Measurements from ENCODE around the gene LRRC61.

The LRRC61 gene

DNA sequence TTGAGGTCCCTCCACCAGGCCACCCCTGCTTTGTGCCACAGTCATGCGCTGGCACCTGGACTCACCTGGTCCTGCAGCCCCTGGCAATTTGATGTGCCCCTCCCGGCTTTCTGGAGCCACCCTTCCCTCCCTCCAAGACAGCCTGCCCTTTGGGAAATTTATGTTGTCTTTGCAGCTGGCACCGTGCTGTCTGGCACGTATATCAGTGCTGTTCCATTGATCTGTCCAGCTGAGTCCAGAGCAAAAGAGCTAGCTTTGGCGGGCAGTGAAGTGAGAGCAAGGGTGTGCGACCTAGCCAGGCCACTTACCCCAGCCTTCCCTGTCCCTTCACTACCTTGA is 12.6 kb downstream of the LRRC61 start:
- no peak overlapping the region for H3K27ac ChIP-seq (ENCODE audit: low read depth, low read length)
- H3K79me2 ChIP-seq (ENCODE audit: insufficient read depth, low read length), result no peaks in the 10 kb centered on the region
- no peaks in the 10 kb centered on the region for H3K9me2 ChIP-seq (replicated peaks; ENCODE audit: insufficient read depth, low read length)
- TF ChIP-seq, protein P1, sequence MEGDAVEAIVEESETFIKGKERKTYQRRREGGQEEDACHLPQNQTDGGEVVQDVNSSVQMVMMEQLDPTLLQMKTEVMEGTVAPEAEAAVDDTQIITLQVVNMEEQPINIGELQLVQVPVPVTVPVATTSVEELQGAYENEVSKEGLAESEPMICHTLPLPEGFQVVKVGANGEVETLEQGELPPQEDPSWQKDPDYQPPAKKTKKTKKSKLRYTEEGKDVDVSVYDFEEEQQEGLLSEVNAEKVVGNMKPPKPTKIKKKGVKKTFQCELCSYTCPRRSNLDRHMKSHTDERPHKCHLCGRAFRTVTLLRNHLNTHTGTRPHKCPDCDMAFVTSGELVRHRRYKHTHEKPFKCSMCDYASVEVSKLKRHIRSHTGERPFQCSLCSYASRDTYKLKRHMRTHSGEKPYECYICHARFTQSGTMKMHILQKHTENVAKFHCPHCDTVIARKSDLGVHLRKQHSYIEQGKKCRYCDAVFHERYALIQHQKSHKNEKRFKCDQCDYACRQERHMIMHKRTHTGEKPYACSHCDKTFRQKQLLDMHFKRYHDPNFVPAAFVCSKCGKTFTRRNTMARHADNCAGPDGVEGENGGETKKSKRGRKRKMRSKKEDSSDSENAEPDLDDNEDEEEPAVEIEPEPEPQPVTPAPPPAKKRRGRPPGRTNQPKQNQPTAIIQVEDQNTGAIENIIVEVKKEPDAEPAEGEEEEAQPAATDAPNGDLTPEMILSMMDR (IDR thresholded peaks at IDR 0.05; ENCODE audit: insufficient read depth, low read length, poor library complexity, severe bottlenecking), result no peak
- no peak for TF ChIP-seq EZH2phosphoT487 (conservative IDR thresholded peaks at IDR 0.05; ENCODE audit: low read length)
- H3K9ac ChIP-seq (ENCODE audit: low read length), result no peak overlapping the region
- H3K27me3 ChIP-seq (ENCODE audit: low read length), result no peaks in the 10 kb centered on the region
- no peak overlapping the region for H2AFZ ChIP-seq (ENCODE audit: low read depth, low read length, severe bottlenecking)
- no peak overlapping the region for H3K4me2 ChIP-seq (ENCODE audit: low read depth, low read length, poor library complexity, severe bottlenecking)
- no peaks in the 10 kb centered on the region for H3K9me3 ChIP-seq (ENCODE audit: insufficient read depth, low read length)
- no peaks in the 10 kb centered on the region for H4K20me1 ChIP-seq (ENCODE audit: low read depth, low read length)
- no peaks in the 10 kb centered on the region for H3F3A ChIP-seq (ENCODE audit: insufficient read depth)
- H3K36me3 ChIP-seq (ENCODE audit: low read length), result no peaks in the 10 kb centered on the region
- H3K4me3 ChIP-seq (ENCODE audit: insufficient read depth, low read length, poor library complexity, severe bottlenecking), result no peak overlapping the region

DNA sequence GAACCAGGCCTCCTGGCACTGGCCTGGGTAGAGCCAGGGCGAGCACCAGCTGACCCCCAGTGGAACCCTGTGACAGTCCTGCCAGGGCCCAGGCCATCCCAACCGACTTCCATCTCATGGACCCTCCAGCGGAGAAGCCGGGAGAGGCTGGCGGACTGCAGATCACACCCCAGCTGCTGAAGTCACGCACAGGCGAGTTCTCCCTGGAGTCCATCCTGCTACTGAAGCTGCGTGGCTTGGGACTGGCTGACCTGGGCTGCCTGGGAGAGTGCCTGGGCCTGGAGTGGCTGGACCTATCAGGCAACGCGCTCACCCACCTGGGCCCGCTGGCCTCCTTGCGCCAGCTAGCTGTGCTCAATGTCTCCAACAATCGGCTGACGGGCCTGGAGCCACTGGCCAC is 13.6 kb downstream of the LRRC61 start:
- Histone ChIP-seq H3K27ac (ENCODE audit: low read depth, low read length) (no peak overlapping the region), H3K9me2 (replicated peaks; ENCODE audit: insufficient read depth, low read length) (no peaks in the 10 kb centered on the region), H3K9ac (ENCODE audit: low read length) (no peak overlapping the region), H3K4me2 (ENCODE audit: low read depth, low read length, poor library complexity, severe bottlenecking) (no peak overlapping the region), H3K4me3 (ENCODE audit: insufficient read depth, low read length, poor library complexity, severe bottlenecking) (no peak overlapping the region), H3K79me2 (ENCODE audit: insufficient read depth, low read length) (no peaks in the 10 kb centered on the region), H3K9me3 (ENCODE audit: insufficient read depth, low read length) (no peaks in the 10 kb centered on the region), H4K20me1 (ENCODE audit: low read depth, low read length) (no peaks in the 10 kb centered on the region), H3K27me3 (ENCODE audit: low read length) (no peaks in the 10 kb centered on the region), H2AFZ (ENCODE audit: low read depth, low read length, severe bottlenecking) (no peak overlapping the region), H3K36me3 (ENCODE audit: low read length) (no peaks in the 10 kb centered on the region), H3F3A (ENCODE audit: insufficient read depth) (no peaks in the 10 kb centered on the region)
- no peak for TF ChIP-seq EZH2phosphoT487 (conservative IDR thresholded peaks at IDR 0.05; ENCODE audit: low read length)
- TF ChIP-seq, protein P1 (IDR thresholded peaks at IDR 0.05; ENCODE audit: insufficient read depth, low read length, poor library complexity, severe bottlenecking), result no peak

DNA sequence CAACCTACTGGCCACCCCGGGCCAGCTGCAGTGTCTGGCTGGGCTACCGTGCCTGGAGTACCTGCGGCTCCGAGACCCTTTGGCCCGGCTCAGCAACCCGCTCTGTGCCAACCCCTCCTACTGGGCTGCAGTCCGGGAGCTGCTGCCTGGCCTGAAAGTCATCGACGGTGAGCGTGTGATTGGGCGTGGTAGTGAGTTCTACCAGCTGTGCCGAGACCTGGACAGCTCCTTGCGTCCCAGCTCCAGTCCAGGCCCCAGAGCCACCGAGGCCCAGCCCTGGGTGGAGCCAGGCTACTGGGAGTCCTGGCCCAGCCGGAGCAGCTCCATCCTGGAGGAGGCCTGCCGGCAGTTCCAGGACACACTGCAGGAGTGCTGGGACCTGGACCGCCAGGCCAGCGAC is 14.0 kb downstream of the LRRC61 start:
- Histone ChIP-seq H3K4me2 (ENCODE audit: low read depth, low read length, poor library complexity, severe bottlenecking) (no peak overlapping the region), H3K27me3 (ENCODE audit: low read length) (no peaks in the 10 kb centered on the region), H3K79me2 (ENCODE audit: insufficient read depth, low read length) (no peaks in the 10 kb centered on the region), H4K20me1 (ENCODE audit: low read depth, low read length) (no peaks in the 10 kb centered on the region), H3K27ac (ENCODE audit: low read depth, low read length) (no peak overlapping the region), H3K36me3 (ENCODE audit: low read length) (no peaks in the 10 kb centered on the region), H3F3A (ENCODE audit: insufficient read depth) (no peaks in the 10 kb centered on the region), H3K9me3 (ENCODE audit: insufficient read depth, low read length) (no peaks in the 10 kb centered on the region), H3K9me2 (replicated peaks; ENCODE audit: insufficient read depth, low read length) (no peaks in the 10 kb centered on the region), H3K4me3 (ENCODE audit: insufficient read depth, low read length, poor library complexity, severe bottlenecking) (no peak overlapping the region), H2AFZ (ENCODE audit: low read depth, low read length, severe bottlenecking) (no peak overlapping the region), H3K9ac (ENCODE audit: low read length) (no peak overlapping the region)
- no peak for TF ChIP-seq EZH2phosphoT487 (conservative IDR thresholded peaks at IDR 0.05; ENCODE audit: low read length)
- TF ChIP-seq, protein P1 (IDR thresholded peaks at IDR 0.05; ENCODE audit: insufficient read depth, low read length, poor library complexity, severe bottlenecking), result no peak

DNA sequence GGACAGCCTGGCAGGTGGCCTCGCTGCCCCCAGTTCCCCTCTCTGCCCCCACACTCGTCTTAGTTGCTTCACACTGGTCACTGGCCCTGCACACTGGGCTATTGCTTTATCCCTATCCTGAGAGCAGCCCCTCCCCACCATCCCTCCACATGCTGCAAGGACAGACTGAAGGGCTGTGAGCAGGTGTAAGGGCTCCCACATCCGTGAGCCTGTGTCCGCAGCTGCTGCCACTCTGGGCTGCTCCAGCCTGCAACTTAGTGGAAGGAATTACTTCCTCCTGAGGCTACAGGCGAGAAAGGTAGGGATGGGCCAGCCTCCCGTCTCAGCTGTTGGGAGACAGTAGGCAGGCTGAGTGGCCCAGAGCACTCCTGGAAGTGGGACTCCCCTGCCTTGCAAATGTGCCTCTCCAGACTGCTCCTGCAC is 14.5 kb downstream of the LRRC61 start:
- H3K9me2 ChIP-seq (replicated peaks; ENCODE audit: insufficient read depth, low read length), result no peaks in the 10 kb centered on the region
- no peak overlapping the region for H3K4me2 ChIP-seq (ENCODE audit: low read depth, low read length, poor library complexity, severe bottlenecking)
- TF ChIP-seq, protein P1 (IDR thresholded peaks at IDR 0.05; ENCODE audit: insufficient read depth, low read length, poor library complexity, severe bottlenecking), result no peak
- TF ChIP-seq EZH2phosphoT487 (conservative IDR thresholded peaks at IDR 0.05; ENCODE audit: low read length), result no peak
- no peaks in the 10 kb centered on the region for H3K9me3 ChIP-seq (ENCODE audit: insufficient read depth, low read length)
- no peaks in the 10 kb centered on the region for H3K79me2 ChIP-seq (ENCODE audit: insufficient read depth, low read length)
- no peak overlapping the region for H3K27ac ChIP-seq (ENCODE audit: low read depth, low read length)
- no peak overlapping the region for H3K4me3 ChIP-seq (ENCODE audit: insufficient read depth, low read length, poor library complexity, severe bottlenecking)
- H3K27me3 ChIP-seq (ENCODE audit: low read length), result no peaks in the 10 kb centered on the region
- no peaks in the 10 kb centered on the region for H4K20me1 ChIP-seq (ENCODE audit: low read depth, low read length)
- no peaks in the 10 kb centered on the region for H3F3A ChIP-seq (ENCODE audit: insufficient read depth)
- H3K36me3 ChIP-seq (ENCODE audit: low read length), result no peaks in the 10 kb centered on the region
- no peak overlapping the region for H2AFZ ChIP-seq (ENCODE audit: low read depth, low read length, severe bottlenecking)
- H3K9ac ChIP-seq (ENCODE audit: low read length), result no peak overlapping the region

Measured in SU-DHL-6 (cell line).